OCI-LY3 (cell line): ENCODE data around the gene ETV6.

Experiments used
- H2AFZ ChIP-seq: fragments of 200-600, 300-600 bp; shearing (Covaris generic); 2 replicates; pipeline ENCODE4 v1.6.0; 2014; ENCODE audit warnings: antibody characterized with exemption, low read depth, low read length
- H3K27ac ChIP-seq: fragments of 200-600, 300-600 bp; sonication (generic); 2 replicates; pipeline ENCODE4 v1.5.1; 2014; ENCODE audit warnings: mild to moderate bottlenecking, low read length, moderate library complexity, mixed read lengths
- H3K27me3 ChIP-seq: fragments of 200-600, 300-600 bp; sonication (generic); 2 replicates; pipeline ENCODE4 v1.6.1; 2014; ENCODE audit warnings: low read depth, low read length, mixed read lengths
- H3K36me3 ChIP-seq: fragments of 200-600, 300-600 bp; sonication (generic); replicated peaks from 2 replicates; pipeline ENCODE3; 2014; ENCODE audit warnings: low read depth, low read length, mixed read lengths
- H3K4me1 ChIP-seq: fragments of 300-600, 200-600 bp; sonication (generic); 2 replicates; pipeline ENCODE4 v1.6.1; 2014; ENCODE audit warnings: low read length, mixed read lengths
- H3K4me2 ChIP-seq: fragments of 200-600, 300-600 bp; sonication (generic); 2 replicates; pipeline ENCODE4 v1.6.1; 2014; ENCODE audit warnings: low read length, mixed read lengths
- H3K4me3 ChIP-seq: fragments of 300-600, 200-600 bp; sonication (generic); 2 replicates; pipeline ENCODE4 v1.5.1; 2014; ENCODE audit warnings: antibody characterized with exemption, mild to moderate bottlenecking, low read length, moderate library complexity
- H3K79me2 ChIP-seq: fragments of 300-600, 200-600 bp; shearing (Covaris generic); 2 replicates; pipeline ENCODE4 v1.6.1; 2014; ENCODE audit warnings: mild to moderate bottlenecking, low read length, mixed read lengths
- H3K9ac ChIP-seq: fragments of 300-600, 200-600 bp; shearing (Covaris generic); 2 replicates; pipeline ENCODE4 v1.6.0; 2014; ENCODE audit warnings: mild to moderate bottlenecking, low read length, moderate library complexity
- H3K9me3 ChIP-seq: fragments of 200-600, 300-600 bp; shearing (Covaris generic); 2 replicates; pipeline ENCODE4 v1.6.1; 2014; ENCODE audit warnings: low read length, mixed read lengths; ENCODE audit not compliant: insufficient read depth
- H4K20me1 ChIP-seq: fragments of 200-600, 300-600 bp; sonication (generic); 2 replicates; pipeline ENCODE4 v1.6.1; 2016; ENCODE audit warnings: low read length, mixed read lengths; ENCODE audit not compliant: insufficient read depth
- EZH2phosphoT487 ChIP-seq: fragments of 200-600 bp; shearing (Covaris generic); IDR thresholded peaks from 2 replicates; pipeline ENCODE4 v1.6.1; 2018; ENCODE audit warnings: antibody characterized with exemption, mixed run types, low read depth
- TF ChIP-seq, protein P1 (sequence below): fragments of 200-600, 300-600 bp; sonication (generic); IDR thresholded peaks from 2 replicates; pipeline ENCODE4 v1.5.1; 2014; ENCODE audit warnings: antibody characterized with exemption, low read length, low read depth

ETV6 gene

DNA sequence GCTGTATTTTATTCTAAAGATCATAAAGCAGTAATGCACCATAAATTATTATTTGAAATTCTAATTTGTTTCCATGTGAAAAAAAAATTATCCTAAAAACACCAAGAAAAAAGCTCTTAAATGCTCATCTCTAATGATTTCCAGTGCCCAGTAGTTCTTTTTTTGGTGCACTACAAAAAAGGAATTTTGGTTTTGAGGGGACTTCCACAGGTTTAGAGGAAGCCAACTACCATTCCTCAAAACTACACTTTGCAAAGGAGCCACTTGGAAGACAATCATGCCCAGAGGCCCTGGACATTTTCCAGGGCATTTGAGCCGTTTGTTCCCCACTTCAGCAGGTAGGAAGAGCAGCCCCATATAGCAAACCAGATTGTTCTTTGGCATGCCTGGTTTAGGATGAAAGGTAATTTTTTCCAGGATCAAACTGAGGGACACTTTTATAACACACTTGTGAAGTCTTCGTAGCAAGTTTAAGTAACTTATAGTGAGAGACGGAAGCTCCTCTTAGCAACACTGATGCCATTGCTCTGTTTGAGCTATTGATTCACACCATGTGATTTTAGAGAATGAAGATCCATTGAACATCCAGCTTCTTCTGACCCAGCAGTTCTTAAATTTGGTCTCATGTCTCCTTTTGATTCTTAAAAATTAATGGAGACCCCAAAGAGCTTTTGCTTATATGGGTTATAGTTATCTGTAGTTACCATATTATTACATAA, 187.9 kb downstream of the ETV6 start:
- peak overlapping the region; percentile 29 for H3K4me3 ChIP-seq
- H3K9me3 ChIP-seq = no peaks in the 10 kb centered on the region
- H3K27ac ChIP-seq = peak overlapping the region; percentile 97
- H3K79me2 ChIP-seq = peaks cover 46% of the 10 kb centered on the region
- H3K4me2 ChIP-seq = peak overlapping the region; percentile 60
- H3K27me3 ChIP-seq = no peaks in the 10 kb centered on the region
- no peaks in the 10 kb centered on the region for H4K20me1 ChIP-seq
- H3K9ac ChIP-seq = peak overlapping the region; percentile 84
- TF ChIP-seq, protein P1, sequence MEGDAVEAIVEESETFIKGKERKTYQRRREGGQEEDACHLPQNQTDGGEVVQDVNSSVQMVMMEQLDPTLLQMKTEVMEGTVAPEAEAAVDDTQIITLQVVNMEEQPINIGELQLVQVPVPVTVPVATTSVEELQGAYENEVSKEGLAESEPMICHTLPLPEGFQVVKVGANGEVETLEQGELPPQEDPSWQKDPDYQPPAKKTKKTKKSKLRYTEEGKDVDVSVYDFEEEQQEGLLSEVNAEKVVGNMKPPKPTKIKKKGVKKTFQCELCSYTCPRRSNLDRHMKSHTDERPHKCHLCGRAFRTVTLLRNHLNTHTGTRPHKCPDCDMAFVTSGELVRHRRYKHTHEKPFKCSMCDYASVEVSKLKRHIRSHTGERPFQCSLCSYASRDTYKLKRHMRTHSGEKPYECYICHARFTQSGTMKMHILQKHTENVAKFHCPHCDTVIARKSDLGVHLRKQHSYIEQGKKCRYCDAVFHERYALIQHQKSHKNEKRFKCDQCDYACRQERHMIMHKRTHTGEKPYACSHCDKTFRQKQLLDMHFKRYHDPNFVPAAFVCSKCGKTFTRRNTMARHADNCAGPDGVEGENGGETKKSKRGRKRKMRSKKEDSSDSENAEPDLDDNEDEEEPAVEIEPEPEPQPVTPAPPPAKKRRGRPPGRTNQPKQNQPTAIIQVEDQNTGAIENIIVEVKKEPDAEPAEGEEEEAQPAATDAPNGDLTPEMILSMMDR = no peak
- no peak for TF ChIP-seq EZH2phosphoT487
- peaks cover 79% of the 10 kb centered on the region for H3K4me1 ChIP-seq
- peaks cover 30% of the 10 kb centered on the region for H3K36me3 ChIP-seq
- no peak overlapping the region for H2AFZ ChIP-seq

DNA sequence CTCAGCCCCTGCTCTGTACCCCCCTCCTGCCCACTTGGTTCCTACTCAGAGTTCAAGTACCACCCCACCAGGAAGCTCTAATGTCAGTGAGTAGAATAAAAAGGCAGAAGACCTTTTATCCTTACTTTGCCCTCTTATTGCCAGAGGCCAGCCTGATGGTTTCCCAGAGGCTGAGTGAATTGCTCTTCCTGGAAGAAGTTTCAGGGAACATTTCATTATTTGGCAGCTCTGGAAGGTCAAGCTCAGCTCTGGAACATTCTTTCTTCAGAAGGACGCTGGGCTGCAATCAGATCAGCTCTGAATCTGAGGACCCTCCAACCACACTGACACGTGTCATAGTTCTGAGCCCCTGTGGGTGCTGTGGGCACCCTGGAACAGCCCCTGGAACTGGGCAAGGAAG, 188.9 kb downstream of the ETV6 start:
- H3K27me3 ChIP-seq = no peaks in the 10 kb centered on the region

DNA sequence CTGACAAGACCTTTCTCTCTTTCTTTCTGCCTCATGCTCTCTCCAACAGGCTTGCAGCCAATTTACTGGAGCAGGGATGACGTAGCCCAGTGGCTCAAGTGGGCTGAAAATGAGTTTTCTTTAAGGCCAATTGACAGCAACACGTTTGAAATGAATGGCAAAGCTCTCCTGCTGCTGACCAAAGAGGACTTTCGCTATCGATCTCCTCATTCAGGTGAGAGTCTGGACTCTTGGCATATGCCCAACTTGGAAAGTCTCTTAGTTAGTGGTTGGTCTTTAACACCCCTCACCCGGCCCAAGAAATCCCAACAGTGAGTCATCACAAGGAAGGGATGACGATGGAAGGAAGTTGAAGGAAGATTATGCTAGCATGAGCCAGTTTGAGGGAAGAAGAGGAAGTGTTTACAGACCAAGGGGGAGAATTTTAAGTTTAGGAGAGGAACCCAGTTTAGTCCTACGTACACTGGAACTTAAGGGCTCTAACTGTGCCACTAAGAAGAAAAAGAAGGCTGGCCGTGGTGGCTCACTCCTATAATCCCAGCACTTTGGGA, 189.7 kb downstream of the ETV6 start:
- TF ChIP-seq EZH2phosphoT487 = no peak
- TF ChIP-seq, protein P1 = no peak
- peaks cover 61% of the 10 kb centered on the region for H3K4me1 ChIP-seq
- H3K27ac ChIP-seq = peak overlapping the region; percentile 97
- peak overlapping the region; percentile 7; the same call in 1 of the 2 replicates for H3K4me2 ChIP-seq
- peaks cover 28% of the 10 kb centered on the region for H3K79me2 ChIP-seq
- H3K9me3 ChIP-seq = no peaks in the 10 kb centered on the region
- H3K9ac ChIP-seq = no peak overlapping the region; the same call in 1 of the 2 replicates
- H3K27me3 ChIP-seq = no peaks in the 10 kb centered on the region
- H4K20me1 ChIP-seq = no peaks in the 10 kb centered on the region
- no peak overlapping the region for H2AFZ ChIP-seq
- no peak overlapping the region for H3K4me3 ChIP-seq
- peaks cover 36% of the 10 kb centered on the region for H3K36me3 ChIP-seq

More for the DNA sequence above, 188.9 kb downstream of the ETV6 start:
- Histone ChIP-seq H3K27ac (peak overlapping the region; percentile 97), H3K9me3 (no peaks in the 10 kb centered on the region), H3K79me2 (peaks cover 36% of the 10 kb centered on the region), H3K4me1 (peaks cover 69% of the 10 kb centered on the region), H3K36me3 (peaks cover 34% of the 10 kb centered on the region), H3K4me3 (no peak overlapping the region), H4K20me1 (no peaks in the 10 kb centered on the region), H3K9ac (peak overlapping the region; percentile 84; the same call in 1 of the 2 replicates), H3K4me2 (no peak overlapping the region), H2AFZ (no peak overlapping the region)
- TF ChIP-seq EZH2phosphoT487 = no peak
- TF ChIP-seq, protein P1 = no peak

DNA sequence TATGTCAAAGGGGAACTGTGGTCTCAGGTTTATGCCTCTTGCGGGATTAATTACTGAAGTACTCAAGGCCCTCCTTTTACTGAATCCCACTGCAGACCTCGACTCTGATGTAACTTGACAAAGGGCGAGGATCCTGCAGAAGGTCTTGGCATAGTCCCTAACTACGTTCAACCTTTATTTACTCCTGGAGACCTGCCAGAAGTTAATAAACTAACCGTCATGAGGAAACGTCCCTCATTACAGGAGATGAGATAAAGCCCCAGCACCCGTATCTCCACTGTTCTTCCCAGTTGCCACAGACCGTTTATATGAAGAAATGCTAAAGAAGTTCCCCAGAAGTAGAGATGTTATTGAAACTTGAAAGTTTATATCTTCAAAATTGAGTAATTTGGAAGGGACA, 190.9 kb downstream of the ETV6 start:
- Histone ChIP-seq H3K79me2 (peaks cover 20% of the 10 kb centered on the region), H3K9ac (no peak overlapping the region; the same call in 1 of the 2 replicates), H4K20me1 (no peaks in the 10 kb centered on the region), H3K4me3 (no peak overlapping the region), H3K4me2 (peak overlapping the region; percentile 27), H3K27me3 (no peaks in the 10 kb centered on the region), H3K4me1 (peaks cover 49% of the 10 kb centered on the region), H2AFZ (no peak overlapping the region), H3K27ac (no peak overlapping the region; the same call in 1 of the 2 replicates), H3K36me3 (peaks cover 38% of the 10 kb centered on the region), H3K9me3 (no peaks in the 10 kb centered on the region)
- TF ChIP-seq EZH2phosphoT487 = no peak
- TF ChIP-seq, protein P1 = no peak
